HCT116 (cell line): Measurements from ENCODE around the gene CFAP54. TPM values are rescaled to one million over a fixed set of nuclear protein-coding genes. Genes with fewer than 3 reads are reported as not detected.

Experiments
- ATAC-seq: fragments of 200-7000 bp; cut with Tn5 transposase; 2 replicates; pipeline ENCODE4 v1.9.1; 2020; ENCODE audit warnings: mild to moderate bottlenecking, moderate library complexity
- BruUV-seq: library from RNA; stranded (reverse); fragments of 400-500 nt; replicated peaks from 2 replicates; lab custom pipeline; 2021; lab: Mats Ljungman, UMichigan
- CTCF ChIA-PET: fragments of 300-600 bp; sonication (Branson Sonifier 250); formaldehyde crosslinking; loops from one replicate; lab custom pipeline; 2021; ENCODE audit warnings: antibody characterized with exemption; lab: Charles Lee
- POLR2A ChIA-PET: fragments of 300-600, 350-600 bp; sonication (Branson Sonifier 250); formaldehyde crosslinking; loops from one replicate; lab custom pipeline; 2021; ENCODE audit warnings: antibody characterized with exemption; lab: Charles Lee
- RAD21 ChIA-PET, 2 experiments: fragments of 300-600 bp; sonication (Branson Sonifier 250); formaldehyde crosslinking; loops; one replicate each; lab custom pipeline; 2023; ENCODE audit warnings: low total read pairs in 2 of 2; ENCODE audit not compliant: uncharacterized antibody in 2 of 2, unreplicated experiment in 2 of 2, low non-redundant PET in 1 of 2; lab: Charles Lee
- DNase-seq: peaks from one replicate; pipeline ENCODE4 v3.0.0-alpha.2; 2010; ENCODE audit warnings: low read depth, low spot score
- H2AFZ ChIP-seq: fragments of 200-600 bp; shearing (Covaris generic), sonication (generic); 2 replicates; pipeline ENCODE4 v1.6.1; 2017; ENCODE audit warnings: low read depth, mixed run types, mixed read lengths, antibody characterized with exemption, low read length; ENCODE audit not compliant: poor library complexity, severe bottlenecking
- H3K27ac ChIP-seq: 2 replicates; pipeline ENCODE4 v1.5.1; 2012; ENCODE audit warnings: low read depth, low read length
- H3K27me3 ChIP-seq: fragments of 200-600 bp; sonication (generic); 2 replicates; pipeline ENCODE4 v1.6.1; 2016; ENCODE audit warnings: mixed run types, low read length, mixed read lengths; ENCODE audit not compliant: insufficient read depth
- H3K36me3 ChIP-seq, 2 experiments: fragments of 200-500 bp in 1 of 2; fragments of 200-600 bp in 1 of 2; sonication (Bioruptor generic) in 1 of 2; sonication (generic) in 1 of 2; 2 replicates each; pipeline versions ENCODE4 v1.5.1 to v1.6.1; 2014 to 2016; ENCODE audit warnings: low read length in 2 of 2, inconsistent platforms in 1 of 2, mixed read lengths in 1 of 2, mixed run types in 1 of 2; ENCODE audit not compliant: insufficient read depth in 2 of 2, control insufficient read depth in 1 of 2
- H3K4me1 ChIP-seq, 2 experiments: fragments of 200-600 bp in 1 of 2; sonication (generic) in 1 of 2; 2 replicates each; pipeline versions ENCODE4 v1.5.1 to v1.6.1; 2012 to 2017; ENCODE audit warnings: low read length in 2 of 2, inconsistent platforms in 1 of 2, mild to moderate bottlenecking in 1 of 2, mixed read lengths in 1 of 2, mixed run types in 1 of 2, moderate library complexity in 1 of 2; ENCODE audit not compliant: insufficient read depth in 2 of 2, control insufficient read depth in 1 of 2
- H3K4me2 ChIP-seq: fragments of 200-600 bp; sonication (generic); 2 replicates; pipeline ENCODE4 v1.6.1; 2017; ENCODE audit warnings: mixed run types, low read length, mixed read lengths
- H3K4me3 ChIP-seq, 2 experiments: fragments of 200-600 bp in 1 of 2; sonication (generic) in 1 of 2; replicated peaks in 1 of 2; 2 replicates each; pipeline ENCODE4 v1.5.1; 2011 to 2016; ENCODE audit warnings: low read length in 2 of 2, control low read depth in 1 of 2, low read depth in 1 of 2, mild to moderate bottlenecking in 1 of 2, mixed read lengths in 1 of 2, mixed run types in 1 of 2
- H3K79me2 ChIP-seq: fragments of 200-600 bp; sonication (generic); 2 replicates; pipeline ENCODE4 v1.6.1; 2017; ENCODE audit warnings: mild to moderate bottlenecking, mixed run types, low read length, moderate library complexity, mixed read lengths; ENCODE audit not compliant: insufficient read depth
- H3K9ac ChIP-seq: fragments of 200-600 bp; sonication (generic); 2 replicates; pipeline ENCODE4 v1.6.1; 2016; ENCODE audit warnings: low read length, mixed read lengths
- H3K9me2 ChIP-seq: fragments of 200-600 bp; sonication (generic), shearing (Covaris generic); 2 replicates; pipeline ENCODE4 v1.6.1; 2017; ENCODE audit warnings: mixed run types, mild to moderate bottlenecking, moderate library complexity; ENCODE audit not compliant: insufficient read depth
- H3K9me3 ChIP-seq, 2 experiments: fragments of 200-500 bp in 1 of 2; fragments of 200-600 bp in 1 of 2; sonication (Bioruptor generic) in 1 of 2; sonication (generic) in 1 of 2; 2 replicates each; pipeline ENCODE4 v1.6.1; 2014 to 2017; ENCODE audit warnings: low read length in 2 of 2, mixed read lengths in 2 of 2, inconsistent platforms in 1 of 2, low read depth in 1 of 2, mild to moderate bottlenecking in 1 of 2, mixed run types in 1 of 2, moderate library complexity in 1 of 2; ENCODE audit not compliant: control insufficient read depth in 1 of 2, insufficient read depth in 1 of 2
- H4K20me1 ChIP-seq: fragments of 200-600 bp; sonication (generic), shearing (Covaris generic); 2 replicates; pipeline ENCODE4 v1.6.1; 2017; ENCODE audit warnings: mixed run types, mild to moderate bottlenecking, moderate library complexity; ENCODE audit not compliant: insufficient read depth
- EZH2 ChIP-seq: fragments of 200-600 bp; sonication (generic); IDR thresholded peaks from 2 replicates; pipeline ENCODE4 v1.6.1; 2017; ENCODE audit warnings: antibody characterized with exemption, mixed run types
- EZH2phosphoT487 ChIP-seq: fragments of 200-600 bp; IDR thresholded peaks from 2 replicates; pipeline ENCODE4 v1.6.1; 2018; ENCODE audit warnings: antibody characterized with exemption, borderline replicate concordance
- REST ChIP-seq: IDR thresholded peaks from 2 replicates; pipeline ENCODE4 v1.6.1; 2012; ENCODE audit warnings: low read depth
- ZBTB33 ChIP-seq: IDR thresholded peaks from 2 replicates; pipeline ENCODE4 v1.6.1; 2011; ENCODE audit warnings: mild to moderate bottlenecking, low read length, moderate library complexity; ENCODE audit not compliant: insufficient replicate concordance; ENCODE audit errors: extremely low read depth
- intact Hi-C: fragments of 100-400 bp; cut with micrococcal nuclease; formaldehyde crosslinking; loops from 2 replicates; pipeline ENCODE4 v1.10.0; 2022
- total RNA-seq: library from RNA; stranded (reverse); gene quantifications from one replicate; pipeline ENCODE4 v1.2.1, GENCODE V29; 2021; ENCODE audit not compliant: unreplicated experiment

Gene CFAP54
- total RNA-seq, 1 experiment from 2014 or later: 0.25 TPM

GRCh38 chr12:96890331-96890730 is 401.0 kb downstream of the CFAP54 start:
- no peak overlapping the region for H3K4me3 ChIP-seq
- H3K27me3 ChIP-seq: no peaks in the 10 kb centered on the region
- H3K9me3 ChIP-seq: no peaks in the 10 kb centered on the region
- RAD21 ChIA-PET: no interaction called here
- H3K4me1 ChIP-seq: peaks cover 0 to 7% of the 10 kb centered on the region in 2 experiments; a peak in 2 of 4 replicates
- H3K79me2 ChIP-seq: no peaks in the 10 kb centered on the region
- TF ChIP-seq REST (no peak), ZBTB33 (no peak), EZH2phosphoT487 (no peak), EZH2 (no peak)
- TF ChIP-seq, all 23 proteins: peak for 0
- CTCF ChIA-PET: no interaction called here
- DNase-seq: no peak
- POLR2A ChIA-PET: no interaction called here
- no peaks in the 10 kb centered on the region for H3K36me3 ChIP-seq
- intact Hi-C loops: no loop called here
- H3K9me2 ChIP-seq: no peaks in the 10 kb centered on the region
- H3K27ac ChIP-seq: no peak overlapping the region
- no peaks in the 10 kb centered on the region for H4K20me1 ChIP-seq
- no peak overlapping the region for H2AFZ ChIP-seq
- ATAC-seq: no peak
- no TSS peak for BruUV-seq
- no peak overlapping the region for H3K9ac ChIP-seq
- H3K4me2 ChIP-seq: no peak overlapping the region
